ENCODE measurements around the gene PCCA. TPM values are rescaled to one million over a fixed set of nuclear protein-coding genes. Genes with fewer than 3 reads are reported as not detected.

PCCA gene
- polyA plus RNA-seq, 2 of the 4 experiments (the other 2 are of a cell fraction), result 13.2 to 13.7 TPM

DNA sequence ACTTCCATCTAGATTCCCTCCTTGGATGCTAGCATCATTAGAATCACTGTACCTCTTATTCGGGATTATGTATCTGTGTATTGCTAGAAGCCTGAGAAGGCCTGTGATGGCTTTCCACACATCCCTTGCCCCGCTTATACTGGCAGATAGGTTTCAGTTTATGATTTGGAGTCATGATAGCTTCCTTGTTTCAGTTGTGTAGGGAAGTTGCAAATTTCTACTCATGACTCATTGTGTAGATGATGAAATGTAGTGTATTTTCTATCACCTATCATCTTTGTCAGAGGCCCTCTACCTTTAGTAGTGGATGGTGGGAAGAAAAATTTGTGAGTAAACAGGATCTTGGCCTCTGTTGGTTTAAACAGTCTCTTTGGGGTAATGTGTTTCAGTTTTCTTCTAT, 334.5 kb downstream of the PCCA start:
- Histone ChIP-seq H3K4me3 (no peak overlapping the region), H3K4me1 (peaks cover 8% of the 10 kb centered on the region; the same call in 2 of the 3 replicates), H3K9me3 (no peaks in the 10 kb centered on the region), H3K4me2 (no peak overlapping the region), H3K27ac (0 out of 6 replicates have a peak overlapping the region, but pooled peaks of 1 of the 2 experiments have one; percentile 39)
- no peak for ATAC-seq
- ChIA-PET CTCF (no interaction called here), POLR2A (no interaction called here)
- no peak for FAIRE-seq
- 98% methylated on average over 2 of the region's 2 CpGs for WGBS (ENCODE audit: missing lambda C conversion rate)
- DNase-seq (ENCODE audit: low read depth in 1 of 2, low spot score in 1 of 2), result no peak
- TF ChIP-seq PBX3 (IDR thresholded peaks at IDR 0.05) (no peak), HDAC2 (IDR thresholded peaks at IDR 0.05) (no peak), TFCP2L1 (CRISPR knock-in tag; IDR thresholded peaks at IDR 0.05) (no peak), HES2 (IDR thresholded peaks at IDR 0.05) (no peak)

DNA sequence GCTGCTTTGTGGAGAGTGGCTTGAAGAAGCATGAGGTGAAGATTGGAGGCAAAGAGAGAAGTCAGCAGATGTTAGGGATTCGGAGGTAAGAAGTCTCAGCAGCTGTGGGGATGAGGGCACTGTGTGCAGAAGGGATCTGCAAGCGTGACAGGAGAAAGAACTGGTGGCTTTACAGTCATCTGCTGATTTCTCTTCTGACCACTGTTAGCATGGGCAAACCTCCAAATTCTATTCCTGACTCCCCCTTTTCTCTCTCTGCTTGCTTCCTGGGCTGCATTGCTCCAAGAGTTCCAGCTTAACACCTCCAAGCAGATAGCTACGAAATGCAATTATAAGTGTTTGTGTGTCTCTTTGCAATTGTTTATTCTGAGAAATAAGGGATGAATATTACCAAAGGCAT, 340.1 kb downstream of the PCCA start:
- 92% methylated on average over 3 of the region's 3 CpGs for WGBS (ENCODE audit: missing lambda C conversion rate)
- Histone ChIP-seq H3K4me2 (no peak overlapping the region), H3K27ac (no peak overlapping the region), H3K4me3 (no peak overlapping the region), H3K9me3 (no peaks in the 10 kb centered on the region), H3K4me1 (peaks cover 7% of the 10 kb centered on the region)
- no peak for FAIRE-seq
- ATAC-seq, result no peak
- DNase-seq (ENCODE audit: low read depth in 1 of 2, low spot score in 1 of 2), result no peak
- CTCF ChIA-PET, result no interaction called here
- TF ChIP-seq, protein P1, sequence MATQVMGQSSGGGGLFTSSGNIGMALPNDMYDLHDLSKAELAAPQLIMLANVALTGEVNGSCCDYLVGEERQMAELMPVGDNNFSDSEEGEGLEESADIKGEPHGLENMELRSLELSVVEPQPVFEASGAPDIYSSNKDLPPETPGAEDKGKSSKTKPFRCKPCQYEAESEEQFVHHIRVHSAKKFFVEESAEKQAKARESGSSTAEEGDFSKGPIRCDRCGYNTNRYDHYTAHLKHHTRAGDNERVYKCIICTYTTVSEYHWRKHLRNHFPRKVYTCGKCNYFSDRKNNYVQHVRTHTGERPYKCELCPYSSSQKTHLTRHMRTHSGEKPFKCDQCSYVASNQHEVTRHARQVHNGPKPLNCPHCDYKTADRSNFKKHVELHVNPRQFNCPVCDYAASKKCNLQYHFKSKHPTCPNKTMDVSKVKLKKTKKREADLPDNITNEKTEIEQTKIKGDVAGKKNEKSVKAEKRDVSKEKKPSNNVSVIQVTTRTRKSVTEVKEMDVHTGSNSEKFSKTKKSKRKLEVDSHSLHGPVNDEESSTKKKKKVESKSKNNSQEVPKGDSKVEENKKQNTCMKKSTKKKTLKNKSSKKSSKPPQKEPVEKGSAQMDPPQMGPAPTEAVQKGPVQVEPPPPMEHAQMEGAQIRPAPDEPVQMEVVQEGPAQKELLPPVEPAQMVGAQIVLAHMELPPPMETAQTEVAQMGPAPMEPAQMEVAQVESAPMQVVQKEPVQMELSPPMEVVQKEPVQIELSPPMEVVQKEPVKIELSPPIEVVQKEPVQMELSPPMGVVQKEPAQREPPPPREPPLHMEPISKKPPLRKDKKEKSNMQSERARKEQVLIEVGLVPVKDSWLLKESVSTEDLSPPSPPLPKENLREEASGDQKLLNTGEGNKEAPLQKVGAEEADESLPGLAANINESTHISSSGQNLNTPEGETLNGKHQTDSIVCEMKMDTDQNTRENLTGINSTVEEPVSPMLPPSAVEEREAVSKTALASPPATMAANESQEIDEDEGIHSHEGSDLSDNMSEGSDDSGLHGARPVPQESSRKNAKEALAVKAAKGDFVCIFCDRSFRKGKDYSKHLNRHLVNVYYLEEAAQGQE (IDR thresholded peaks at IDR 0.05), result no peak
- TF ChIP-seq CHD2 (IDR thresholded peaks at IDR 0.05; ENCODE audit: low read length, partially characterized antibody) (no peak), ATOH8 (CRISPR knock-in tag; IDR thresholded peaks at IDR 0.05; ENCODE audit: low read depth) (no peak), ELK1 (IDR thresholded peaks at IDR 0.05; ENCODE audit: low read depth, low read length) (no peak), FOXS1 (CRISPR knock-in tag; IDR thresholded peaks at IDR 0.05) (no peak), CEBPB (IDR thresholded peaks at IDR 0.05) (no peak), EHMT2 (IDR thresholded peaks at IDR 0.05; ENCODE audit: low read depth) (no peak), RNF2 (IDR thresholded peaks at IDR 0.05; ENCODE audit: borderline replicate concordance, low read depth) (no peak), CHD4 (IDR thresholded peaks at IDR 0.05; ENCODE audit: borderline replicate concordance) (no peak), HDAC2 (IDR thresholded peaks at IDR 0.05) (no peak), ZSCAN20 (CRISPR knock-in tag; IDR thresholded peaks at IDR 0.05) (no peak), NPAS2 (CRISPR knock-in tag; IDR thresholded peaks at IDR 0.05; ENCODE audit: borderline replicate concordance) (no peak), SMC3 (IDR thresholded peaks at IDR 0.05) (no peak)
- TF ChIP-seq, protein P2, sequence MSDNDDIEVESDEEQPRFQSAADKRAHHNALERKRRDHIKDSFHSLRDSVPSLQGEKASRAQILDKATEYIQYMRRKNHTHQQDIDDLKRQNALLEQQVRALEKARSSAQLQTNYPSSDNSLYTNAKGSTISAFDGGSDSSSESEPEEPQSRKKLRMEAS (IDR thresholded peaks at IDR 0.05), result no peak
- POLR2A ChIA-PET, result no interaction called here

All from A549 (cell line).